ENCODE measurements around the gene KLRC4.
"Not testable (repeated sequence)": the region's sequence is repeated elsewhere in the genome, so short reads cannot be mapped to it uniquely, and the experiment has no call there.

The KLRC4 gene

DNA sequence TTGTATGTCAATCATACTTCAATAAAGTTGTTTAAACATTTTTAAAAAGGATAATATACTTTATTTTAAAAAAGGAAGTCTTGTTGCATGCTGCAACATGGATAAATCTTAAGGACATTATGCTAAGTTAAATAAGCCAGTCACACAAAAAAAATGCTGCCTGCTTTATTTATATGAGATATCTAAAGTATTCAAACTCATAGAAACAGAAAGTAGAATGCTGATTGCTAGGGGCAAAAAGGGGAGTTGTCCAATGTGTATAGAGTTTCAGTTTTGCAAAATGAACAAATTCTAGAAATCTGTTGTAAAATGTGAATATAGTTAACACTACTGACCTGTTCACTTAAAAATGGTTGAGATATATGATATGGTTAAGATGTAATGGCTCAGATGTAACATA lies 8.7 kb downstream of the KLRC4 start:
- TF ChIP-seq, protein P1, sequence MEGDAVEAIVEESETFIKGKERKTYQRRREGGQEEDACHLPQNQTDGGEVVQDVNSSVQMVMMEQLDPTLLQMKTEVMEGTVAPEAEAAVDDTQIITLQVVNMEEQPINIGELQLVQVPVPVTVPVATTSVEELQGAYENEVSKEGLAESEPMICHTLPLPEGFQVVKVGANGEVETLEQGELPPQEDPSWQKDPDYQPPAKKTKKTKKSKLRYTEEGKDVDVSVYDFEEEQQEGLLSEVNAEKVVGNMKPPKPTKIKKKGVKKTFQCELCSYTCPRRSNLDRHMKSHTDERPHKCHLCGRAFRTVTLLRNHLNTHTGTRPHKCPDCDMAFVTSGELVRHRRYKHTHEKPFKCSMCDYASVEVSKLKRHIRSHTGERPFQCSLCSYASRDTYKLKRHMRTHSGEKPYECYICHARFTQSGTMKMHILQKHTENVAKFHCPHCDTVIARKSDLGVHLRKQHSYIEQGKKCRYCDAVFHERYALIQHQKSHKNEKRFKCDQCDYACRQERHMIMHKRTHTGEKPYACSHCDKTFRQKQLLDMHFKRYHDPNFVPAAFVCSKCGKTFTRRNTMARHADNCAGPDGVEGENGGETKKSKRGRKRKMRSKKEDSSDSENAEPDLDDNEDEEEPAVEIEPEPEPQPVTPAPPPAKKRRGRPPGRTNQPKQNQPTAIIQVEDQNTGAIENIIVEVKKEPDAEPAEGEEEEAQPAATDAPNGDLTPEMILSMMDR (IDR thresholded peaks at IDR 0.05; ENCODE audit: low read depth, low read length, missing control alignments), result no peak
- H3K4me3 ChIP-seq (ENCODE audit: low read depth, low read length), result no peak overlapping the region
- DNase-seq (ENCODE audit: low read depth), result no peak

DNA sequence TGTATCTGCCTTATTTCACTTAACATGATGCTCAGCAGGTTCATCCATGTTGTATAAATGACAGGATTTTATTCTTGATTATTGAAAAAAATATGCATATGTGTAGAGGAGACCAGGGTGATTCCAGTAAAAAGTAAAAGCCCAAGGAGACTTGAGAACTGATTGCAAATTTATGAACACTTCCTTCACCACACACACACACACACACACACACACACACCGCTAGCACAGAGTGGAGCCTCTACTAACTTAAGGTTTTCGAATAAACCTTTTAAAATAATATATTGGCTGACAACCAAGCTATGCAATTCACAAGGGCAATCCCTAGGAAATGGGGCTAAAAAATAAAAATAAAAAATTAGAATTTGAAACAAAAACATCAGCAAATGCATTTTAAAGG lies 11.4 kb downstream of the KLRC4 start:
- DNase-seq (ENCODE audit: low read depth), result no peak
- no peak overlapping the region for H3K4me3 ChIP-seq (ENCODE audit: low read depth, low read length)
- TF ChIP-seq, protein P1 (IDR thresholded peaks at IDR 0.05; ENCODE audit: low read depth, low read length, missing control alignments), result no peak

DNA sequence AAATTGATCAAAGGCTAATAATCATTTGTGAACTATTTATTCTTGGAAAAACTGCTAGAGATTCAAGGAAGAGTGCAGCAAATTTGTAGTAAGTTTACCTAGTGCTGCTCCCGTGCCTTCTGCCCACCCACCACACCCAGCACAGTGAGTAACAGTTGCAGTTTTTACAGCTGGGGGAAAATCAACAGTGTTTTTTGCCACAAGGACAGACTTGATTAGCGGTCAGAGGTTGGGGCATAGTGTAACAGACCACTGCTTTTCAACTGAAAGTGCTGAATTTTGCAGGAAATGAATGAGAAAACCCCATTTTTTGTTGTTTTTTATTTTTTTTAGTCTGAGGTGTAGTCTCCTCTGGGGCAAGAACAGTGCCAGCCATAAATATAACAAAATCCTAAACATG lies 12.3 kb downstream of the KLRC4 start:
- H3K4me3 ChIP-seq (ENCODE audit: low read depth, low read length), result no peak overlapping the region
- DNase-seq (ENCODE audit: low read depth), result no peak
- TF ChIP-seq, protein P1 (IDR thresholded peaks at IDR 0.05; ENCODE audit: low read depth, low read length, missing control alignments), result no peak

DNA sequence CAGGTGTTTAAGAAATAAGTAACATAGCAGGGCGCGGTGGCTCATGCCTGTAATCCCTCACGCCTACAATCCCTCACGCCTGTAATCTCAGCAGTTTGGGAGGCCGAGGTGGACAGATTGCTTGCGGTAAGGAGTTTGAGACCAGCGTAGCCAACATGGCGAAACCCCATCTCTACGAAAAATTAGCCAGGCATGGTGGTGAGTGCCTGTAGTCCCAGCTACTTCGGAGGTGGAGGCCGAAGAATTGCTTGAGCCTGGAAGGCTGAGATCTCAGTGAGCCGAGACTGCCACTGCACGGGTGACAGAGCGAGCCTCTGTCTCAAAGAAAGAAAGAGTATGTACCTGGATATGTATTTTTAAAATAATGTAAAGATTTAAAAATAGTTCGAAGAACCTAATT lies 13.4 kb downstream of the KLRC4 start:
- not testable (repeated sequence) for DNase-seq (ENCODE audit: low read depth); H3K4me3 ChIP-seq (ENCODE audit: low read depth, low read length)

DNA sequence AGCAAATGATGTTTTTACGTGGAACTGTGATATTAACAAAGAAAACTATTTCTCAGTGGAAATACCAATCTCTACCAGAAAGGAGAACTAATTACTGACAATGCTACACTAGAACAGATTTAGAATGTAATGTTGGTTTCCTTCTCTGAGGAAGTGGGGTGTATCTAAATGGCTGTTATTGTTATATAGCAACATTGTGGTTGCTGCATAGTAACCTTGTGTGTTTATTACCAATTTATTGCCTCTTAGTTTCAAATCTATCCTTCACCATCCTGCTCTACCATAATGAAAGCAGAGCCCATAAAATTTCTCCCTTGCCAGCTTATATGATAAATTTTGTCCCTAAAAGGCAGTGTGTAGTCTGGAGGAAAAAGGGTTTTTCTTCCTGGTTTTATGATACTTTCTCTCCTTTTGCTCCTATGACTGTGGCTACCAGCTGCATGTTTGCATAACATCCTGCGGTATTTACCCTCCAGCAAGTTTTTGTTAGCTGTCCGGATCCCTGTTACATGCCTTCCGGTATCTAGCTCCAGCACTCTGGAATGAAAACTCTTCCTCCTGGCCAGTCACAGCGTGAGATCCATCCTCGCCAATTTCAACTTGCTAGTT lies 14.1 kb downstream of the KLRC4 start:
- TF ChIP-seq, protein P1 (IDR thresholded peaks at IDR 0.05; ENCODE audit: low read depth, low read length, missing control alignments), result no peak
- no peak overlapping the region for H3K4me3 ChIP-seq (ENCODE audit: low read depth, low read length)
- no peak for DNase-seq (ENCODE audit: low read depth)

DNA sequence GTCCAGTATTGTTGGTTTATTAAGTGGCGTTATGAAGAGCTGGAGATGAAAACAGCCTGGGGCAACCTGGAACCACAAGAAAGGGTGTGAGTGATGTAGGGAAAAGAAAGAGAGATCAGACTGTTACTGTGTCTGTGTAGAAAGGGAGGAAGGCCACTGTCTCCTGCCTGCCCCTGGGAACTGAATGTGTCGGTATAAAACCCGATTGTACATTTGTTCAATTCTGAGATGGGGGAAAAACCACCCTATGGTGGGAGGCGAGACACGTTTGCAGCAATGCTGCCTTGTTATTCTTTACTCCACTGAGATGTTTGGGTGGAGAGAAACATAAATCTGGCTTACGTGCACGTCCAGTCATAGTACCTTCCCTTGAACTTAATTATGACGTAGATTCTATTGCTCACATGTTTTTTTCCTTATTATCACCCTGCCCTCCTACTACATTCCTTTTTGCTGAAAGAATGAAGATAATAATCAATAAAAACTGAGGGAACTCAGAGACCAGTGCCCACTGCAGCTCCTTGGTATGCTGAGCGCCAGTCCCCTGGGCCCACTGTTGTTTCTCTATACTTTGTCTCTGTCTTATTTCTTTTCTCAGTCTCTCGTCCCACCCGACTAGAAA lies 14.9 kb downstream of the KLRC4 start:
- not testable (repeated sequence) for H3K4me3 ChIP-seq (ENCODE audit: low read depth, low read length); DNase-seq (ENCODE audit: low read depth)

DNA sequence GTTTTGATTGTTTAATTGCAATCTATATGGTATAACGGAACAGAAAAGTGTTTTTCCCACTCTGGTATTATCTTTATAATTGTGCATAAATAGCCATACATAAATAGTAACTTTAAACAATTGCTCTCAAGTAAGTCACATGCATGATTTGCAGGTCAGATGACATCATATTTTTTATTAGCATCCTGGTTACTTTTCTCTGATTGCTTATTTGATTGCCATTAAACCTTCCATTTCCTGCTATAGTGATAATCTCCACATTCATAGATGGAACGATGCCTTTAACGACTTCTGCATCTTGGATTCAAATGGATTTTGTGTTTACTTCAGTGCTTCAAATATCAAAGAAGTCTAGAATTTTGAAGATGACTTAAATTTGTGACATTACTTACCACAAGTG lies 16.3 kb downstream of the KLRC4 start:
- no peak overlapping the region for H3K4me3 ChIP-seq (ENCODE audit: low read depth, low read length)
- TF ChIP-seq, protein P1 (IDR thresholded peaks at IDR 0.05; ENCODE audit: low read depth, low read length, missing control alignments), result no peak
- DNase-seq (ENCODE audit: low read depth), result no peak

DNA sequence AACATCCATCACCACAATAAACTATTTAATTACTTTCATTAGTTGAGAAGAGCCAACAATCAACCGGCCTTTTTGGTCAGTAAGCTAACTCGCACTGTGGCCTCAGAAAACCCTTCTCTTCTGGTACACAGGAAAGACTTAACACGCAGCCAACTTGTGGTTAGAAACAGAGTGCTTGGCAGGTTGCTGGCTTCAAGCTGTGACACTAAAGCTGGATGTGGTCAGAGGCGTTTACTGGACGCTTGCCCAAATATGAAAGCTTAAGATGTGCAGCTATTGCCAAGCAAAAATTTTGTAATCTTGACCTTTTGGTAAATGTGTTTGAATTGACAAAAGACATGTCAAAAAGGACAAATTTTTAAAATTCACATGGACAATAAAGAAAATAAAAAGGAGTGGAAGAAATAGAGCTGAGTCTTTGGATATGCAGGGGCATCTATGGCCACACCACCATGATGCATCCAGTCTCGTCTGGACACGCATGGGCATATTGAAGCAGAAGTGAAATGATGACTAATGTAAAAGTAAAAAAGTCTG lies 17.1 kb downstream of the KLRC4 start:
- H3K4me3 ChIP-seq (ENCODE audit: low read depth, low read length), result no peak overlapping the region
- no peak for DNase-seq (ENCODE audit: low read depth)
- TF ChIP-seq, protein P1 (IDR thresholded peaks at IDR 0.05; ENCODE audit: low read depth, low read length, missing control alignments), result no peak

DNA sequence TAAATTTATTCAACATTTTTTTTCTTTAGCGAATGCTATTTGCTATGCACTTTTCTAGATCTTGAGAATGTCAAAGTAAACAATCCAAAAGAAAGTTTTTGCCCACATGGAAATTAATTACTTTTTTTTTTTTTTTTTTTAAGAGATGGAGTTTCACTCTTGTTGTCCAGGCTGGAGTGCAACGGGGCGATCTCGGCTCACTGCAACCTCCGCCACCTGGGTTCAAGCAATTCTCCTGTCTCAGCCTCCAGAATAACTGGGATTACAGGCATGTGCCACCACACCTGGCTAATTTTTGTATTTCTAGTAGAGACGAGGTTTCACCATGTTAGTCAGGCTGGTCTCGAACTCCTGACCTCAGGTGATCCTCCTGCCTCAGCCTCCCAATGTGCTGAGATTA lies 18.6 kb downstream of the KLRC4 start:
- not testable (repeated sequence) for H3K4me3 ChIP-seq (ENCODE audit: low read depth, low read length); DNase-seq (ENCODE audit: low read depth)

Data from GM12864 (cell line).